ENCODE results near the gene PPIL6. TPM values are rescaled to one million over a fixed set of nuclear protein-coding genes. Genes with fewer than 3 reads are reported as not detected.

The PPIL6 gene
- total and polyA plus RNA-seq, 2 experiments from 2014 or later, result 2.6 to 2.9 TPM

DNA sequence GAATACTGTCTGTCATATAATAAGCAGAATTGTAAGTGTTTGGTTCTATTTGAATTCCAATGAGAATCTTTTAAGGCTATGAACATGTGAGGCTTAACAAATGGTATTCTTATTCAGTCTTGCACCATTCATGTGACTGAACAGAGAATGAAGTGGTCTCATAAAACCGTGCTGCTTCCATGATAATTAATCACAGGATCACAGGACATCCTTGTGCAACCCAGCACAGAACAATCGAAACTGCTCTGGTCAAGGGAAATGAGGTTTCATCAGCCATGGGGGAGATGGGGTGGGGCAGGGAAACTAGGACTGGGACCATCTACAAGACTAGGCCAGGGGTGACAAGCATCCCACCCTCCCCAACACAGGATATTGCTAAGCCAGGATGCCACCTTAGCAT, 6.0 kb downstream of the PPIL6 start:
- Histone ChIP-seq H3K27me3 (no peaks in the 10 kb centered on the region), H3K27ac (no peak overlapping the region), H2AFZ (no peak overlapping the region), H3K9me3 (ENCODE audit: low read depth) (no peaks in the 10 kb centered on the region), H3K36me3 (replicated peaks; ENCODE audit: insufficient read depth, low read depth) (no peaks in the 10 kb centered on the region), H3K79me2 (no peaks in the 10 kb centered on the region), H3K4me3 (no peak overlapping the region), H3K4me1 (ENCODE audit: insufficient read depth) (no peaks in the 10 kb centered on the region), H3K9me2 (replicated peaks; ENCODE audit: insufficient read depth) (no peaks in the 10 kb centered on the region), H3K4me2 (no peak overlapping the region), H4K20me1 (ENCODE audit: insufficient read depth, poor library complexity, severe bottlenecking) (no peaks in the 10 kb centered on the region)
- WGBS (ENCODE audit: low lambda C conversion rate, missing lambda C conversion rate), result 75% methylated on average over 2 of the region's 2 CpGs
- TF ChIP-seq EZH2phosphoT487 (IDR thresholded peaks at IDR 0.05; ENCODE audit: low read depth, severe bottlenecking, unreplicated experiment) (no peak), EZH2 (IDR thresholded peaks at IDR 0.05; ENCODE audit: borderline replicate concordance) (no peak), CTCF (IDR thresholded peaks at IDR 0.05; ENCODE audit: poor library complexity) (no peak)
- no peak for DNase-seq (ENCODE audit: low spot score)

DNA sequence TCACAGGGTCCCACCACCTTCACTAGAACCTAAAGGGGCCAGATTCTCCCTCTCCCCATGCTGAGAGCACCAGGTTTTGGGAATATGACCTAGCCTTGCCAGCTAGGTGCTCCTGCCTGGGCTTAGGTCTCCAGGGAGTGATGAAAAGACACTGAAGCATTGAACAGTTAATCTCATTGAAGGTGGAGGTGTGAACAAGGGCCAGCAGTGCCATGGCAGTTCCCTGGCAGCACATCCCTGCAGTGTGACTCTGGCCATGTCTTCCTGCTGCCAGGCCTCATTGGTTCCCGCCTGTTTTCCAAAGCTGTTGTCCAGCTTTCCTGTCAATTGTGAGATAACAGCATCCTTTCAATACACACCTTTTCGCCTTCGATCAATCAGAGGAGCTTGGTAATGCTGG, 10.9 kb downstream of the PPIL6 start:
- Histone ChIP-seq H2AFZ (no peak overlapping the region), H3K9me2 (replicated peaks; ENCODE audit: insufficient read depth) (no peaks in the 10 kb centered on the region), H3K27ac (no peak overlapping the region), H3K4me1 (ENCODE audit: insufficient read depth) (no peaks in the 10 kb centered on the region), H3K36me3 (replicated peaks; ENCODE audit: insufficient read depth, low read depth) (no peaks in the 10 kb centered on the region), H3K4me2 (no peak overlapping the region), H3K27me3 (no peaks in the 10 kb centered on the region), H3K79me2 (no peaks in the 10 kb centered on the region), H4K20me1 (ENCODE audit: insufficient read depth, poor library complexity, severe bottlenecking) (no peaks in the 10 kb centered on the region), H3K9me3 (ENCODE audit: low read depth) (no peaks in the 10 kb centered on the region), H3K4me3 (no peak overlapping the region)
- 98% methylated on average over 3 of the region's 3 CpGs for WGBS (ENCODE audit: low lambda C conversion rate, missing lambda C conversion rate)
- DNase-seq (ENCODE audit: low spot score), result no peak
- no peak for TF ChIP-seq CTCF (IDR thresholded peaks at IDR 0.05; ENCODE audit: poor library complexity)
- TF ChIP-seq EZH2 (IDR thresholded peaks at IDR 0.05; ENCODE audit: borderline replicate concordance), result no peak
- no peak for TF ChIP-seq EZH2phosphoT487 (IDR thresholded peaks at IDR 0.05; ENCODE audit: low read depth, severe bottlenecking, unreplicated experiment)

DNA sequence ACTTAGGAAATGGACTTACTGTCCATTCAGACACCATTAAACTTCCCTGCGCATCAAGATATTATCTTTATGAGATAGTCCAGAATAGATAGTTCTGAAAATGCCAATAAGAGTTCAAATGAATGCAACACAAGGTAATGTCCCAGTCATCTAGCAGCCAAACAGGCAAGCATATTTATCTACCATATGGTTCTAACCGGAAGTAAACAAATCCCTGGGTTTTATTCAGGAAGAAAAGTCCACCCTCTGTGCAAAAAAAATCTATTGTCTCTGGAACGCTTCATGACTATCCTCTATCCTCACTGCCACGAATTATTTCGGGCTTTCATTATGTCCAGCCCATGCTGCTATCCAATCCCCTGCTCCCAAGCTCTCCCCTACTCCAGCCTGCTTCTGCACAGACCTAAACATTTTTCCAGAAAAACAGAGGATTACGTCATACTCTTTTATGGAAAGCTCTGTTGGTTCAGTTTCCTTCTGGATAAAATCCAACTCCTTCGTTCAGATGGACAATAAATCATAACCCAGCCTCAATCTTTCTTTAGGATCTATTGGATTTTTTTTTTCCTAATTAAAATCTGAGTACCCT, 11.4 kb downstream of the PPIL6 start:
- Histone ChIP-seq H3K27ac (no peak overlapping the region), H3K9me2 (replicated peaks; ENCODE audit: insufficient read depth) (no peaks in the 10 kb centered on the region), H3K4me2 (no peak overlapping the region), H3K4me3 (no peak overlapping the region), H3K79me2 (no peaks in the 10 kb centered on the region), H3K9me3 (ENCODE audit: low read depth) (no peaks in the 10 kb centered on the region), H2AFZ (no peak overlapping the region), H3K36me3 (replicated peaks; ENCODE audit: insufficient read depth, low read depth) (no peaks in the 10 kb centered on the region), H4K20me1 (ENCODE audit: insufficient read depth, poor library complexity, severe bottlenecking) (no peaks in the 10 kb centered on the region), H3K27me3 (no peaks in the 10 kb centered on the region), H3K4me1 (ENCODE audit: insufficient read depth) (no peaks in the 10 kb centered on the region)
- TF ChIP-seq CTCF (IDR thresholded peaks at IDR 0.05; ENCODE audit: poor library complexity) (no peak), EZH2 (IDR thresholded peaks at IDR 0.05; ENCODE audit: borderline replicate concordance) (no peak), EZH2phosphoT487 (IDR thresholded peaks at IDR 0.05; ENCODE audit: low read depth, severe bottlenecking, unreplicated experiment) (no peak)
- DNase-seq (ENCODE audit: low spot score), result peak; percentile 57
- 56% methylated on average over 7 of the region's 7 CpGs for WGBS (ENCODE audit: low lambda C conversion rate, missing lambda C conversion rate)

Measured in hepatocyte (in vitro differentiated cells).